ENCODE measurements around the gene SLC6A6.

SLC6A6 gene

DNA sequence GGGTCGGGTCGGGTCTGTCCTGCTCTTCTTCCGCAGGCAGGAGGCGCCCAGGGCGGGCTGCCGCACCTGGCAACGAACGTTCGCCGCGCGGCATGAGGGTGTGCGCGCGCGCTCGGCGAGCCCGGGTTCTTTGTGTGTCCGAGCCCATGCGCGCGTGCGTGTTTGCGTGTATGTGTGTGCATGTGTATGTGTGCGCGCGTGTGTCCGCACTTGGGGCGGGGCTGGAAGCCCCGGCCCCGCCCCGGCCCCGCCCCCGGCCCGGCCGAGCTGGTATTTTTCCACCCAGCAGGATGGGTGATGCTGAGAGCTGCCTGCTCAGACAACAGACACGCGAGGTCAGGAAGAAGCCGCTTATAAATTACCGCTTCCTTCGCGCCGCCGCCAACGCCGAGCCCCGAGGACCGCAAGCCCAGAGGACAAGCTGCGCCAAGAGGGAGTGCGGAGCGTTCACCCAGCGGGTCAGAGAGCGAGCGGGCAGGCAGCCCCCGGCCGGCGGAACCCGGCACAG lies at the start of gene SLC6A6:
TSS of gene SLC6A6 (plus strand) at position 303 of the 508 bp plus-strand sequence. CDS start 41,029 bp downstream, outside the sequence.
- DNase-seq (ENCODE audit: extremely low read depth in 1 of 2, low read depth in 1 of 2), result peak; percentile 87 to 88

DNA sequence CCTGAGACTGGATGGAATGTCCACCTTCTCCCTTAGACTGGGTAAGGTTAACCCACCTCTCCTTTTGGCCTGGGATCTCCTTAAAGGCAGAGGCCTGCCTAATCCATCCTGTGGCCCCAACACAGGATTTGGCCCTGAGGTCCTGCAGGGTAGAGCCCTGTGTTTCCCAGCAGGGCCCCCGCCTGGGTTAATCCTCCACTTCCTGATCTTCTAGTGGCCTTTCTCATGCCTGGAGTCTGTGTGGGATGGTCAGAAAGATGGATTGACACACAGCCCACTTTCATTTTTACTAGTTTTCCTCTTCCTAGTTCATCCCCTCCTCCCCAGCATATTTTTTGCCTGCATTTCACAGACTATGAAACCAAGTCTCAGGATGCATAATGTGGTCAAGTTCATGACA lies 48.9 kb upstream of the SLC6A6 start:
- no peak for DNase-seq (ENCODE audit: extremely low read depth in 1 of 2, low read depth in 1 of 2)

DNA sequence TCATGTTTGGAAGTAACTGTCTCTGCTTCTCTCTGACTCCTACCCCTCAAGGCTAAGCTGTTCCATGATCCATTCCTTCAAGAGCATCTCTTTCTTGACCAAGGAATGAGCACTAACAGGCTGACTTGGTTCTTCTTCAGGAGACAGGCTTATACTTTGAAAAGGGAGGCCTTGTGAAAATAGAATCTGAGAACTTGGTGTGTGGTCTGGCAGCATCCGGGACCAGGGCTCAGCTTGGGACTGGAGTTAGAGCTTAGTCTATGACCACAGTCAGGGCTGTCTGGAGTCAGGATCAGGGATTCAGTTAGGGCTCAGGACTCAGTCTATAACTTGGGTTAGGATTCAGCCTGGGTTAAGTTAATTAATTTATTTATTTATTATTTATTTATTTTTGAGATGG lies 44.9 kb upstream of the SLC6A6 start:
- DNase-seq (ENCODE audit: extremely low read depth in 1 of 2, low read depth in 1 of 2), result no peak

DNA sequence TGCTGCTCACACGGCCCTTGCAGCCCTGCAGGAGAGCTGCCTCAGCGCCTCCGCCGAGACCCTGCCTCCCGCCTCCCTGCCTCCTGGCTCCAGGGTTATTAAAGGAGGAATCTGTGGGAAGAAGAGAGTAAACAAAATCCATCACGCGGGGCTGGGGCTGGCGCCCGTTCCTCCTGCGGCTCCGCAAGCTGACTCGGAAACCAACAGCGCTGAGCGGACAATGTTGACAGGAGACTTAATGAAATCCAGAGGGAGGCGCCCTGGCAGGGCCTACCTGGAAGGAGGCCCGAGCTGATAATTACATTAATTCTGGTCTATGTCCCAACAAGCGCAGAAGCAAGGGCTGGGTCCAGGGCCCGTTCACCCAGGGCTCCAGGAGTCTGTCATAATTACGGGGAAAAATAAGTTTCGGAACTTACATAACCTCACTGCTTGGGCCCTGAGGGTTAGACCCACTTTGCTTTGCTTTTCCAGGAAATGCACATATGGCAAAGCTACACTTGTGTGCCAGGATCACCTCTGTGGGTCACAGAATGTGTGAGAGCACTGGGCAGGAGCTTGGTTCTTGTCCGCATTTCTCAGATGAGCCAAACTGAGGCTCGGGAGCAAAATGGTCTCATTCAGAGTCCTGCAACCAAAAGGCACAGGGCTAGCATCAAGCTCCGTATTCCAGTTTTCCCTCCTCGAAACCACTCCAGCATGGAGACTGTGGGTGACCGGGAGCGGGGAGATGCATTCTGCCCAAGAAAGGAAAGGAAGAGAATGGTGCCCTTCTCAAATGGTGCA lies 43.8 kb upstream of the SLC6A6 start:
- DNase-seq (ENCODE audit: extremely low read depth in 1 of 2, low read depth in 1 of 2), result no peak

DNA sequence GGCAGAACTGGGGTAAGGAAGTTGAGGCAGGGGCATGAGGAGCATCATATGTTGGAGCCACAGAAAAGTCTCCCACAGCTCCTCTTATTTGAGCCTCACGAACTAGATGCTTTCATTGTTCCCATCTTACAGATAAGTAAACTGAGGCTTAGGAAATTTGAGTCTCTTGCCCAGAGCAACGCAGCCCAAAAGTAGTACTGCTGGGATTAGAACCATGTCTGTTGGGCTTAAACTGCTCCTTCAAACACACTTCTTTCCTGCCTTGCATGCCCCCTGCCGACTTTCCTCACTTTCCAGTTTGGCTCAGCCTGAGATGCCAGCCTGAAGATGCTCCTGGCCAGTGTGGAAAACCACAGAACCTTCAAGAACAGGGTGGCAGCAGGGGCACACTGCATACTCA lies 43.1 kb upstream of the SLC6A6 start:
- DNase-seq (ENCODE audit: extremely low read depth in 1 of 2, low read depth in 1 of 2), result no peak

DNA sequence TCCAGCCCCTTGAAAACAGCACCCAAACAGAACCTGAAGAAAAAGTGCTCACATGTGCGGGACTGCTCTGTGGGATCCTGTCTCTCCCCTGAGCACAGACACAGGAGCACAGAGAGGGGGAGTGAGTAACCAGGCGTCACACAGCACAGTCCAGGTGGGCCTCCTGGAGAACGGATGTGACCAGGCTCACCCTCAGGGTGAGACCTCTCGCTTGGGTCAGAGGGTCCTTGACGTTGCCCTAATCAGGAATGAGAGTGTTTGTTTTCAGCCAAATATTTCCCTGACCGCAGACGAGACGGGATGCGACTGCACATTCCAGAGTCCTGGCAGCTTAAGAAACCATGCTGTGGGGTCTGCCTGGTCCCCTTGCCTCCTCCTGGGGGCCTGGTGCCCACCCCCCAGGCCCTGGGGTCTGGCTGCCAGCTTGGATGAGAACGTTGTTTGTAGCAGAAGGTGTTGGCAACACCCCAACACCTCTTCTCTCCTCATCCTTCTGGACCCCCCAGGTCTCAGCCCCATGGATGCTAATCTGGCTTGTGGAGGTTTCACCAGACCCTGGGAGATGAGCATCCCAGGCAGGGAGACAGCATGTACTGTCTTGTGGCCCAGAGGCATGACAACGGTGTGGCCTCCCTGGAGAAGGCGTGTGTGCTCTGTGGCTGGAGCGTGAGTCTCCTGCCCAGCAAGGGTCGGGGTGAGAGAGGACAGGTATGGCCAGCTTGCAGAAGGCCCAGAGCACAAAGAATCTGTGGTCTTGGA lies 42.1 kb upstream of the SLC6A6 start:
- DNase-seq (ENCODE audit: extremely low read depth in 1 of 2, low read depth in 1 of 2), result no peak

DNA sequence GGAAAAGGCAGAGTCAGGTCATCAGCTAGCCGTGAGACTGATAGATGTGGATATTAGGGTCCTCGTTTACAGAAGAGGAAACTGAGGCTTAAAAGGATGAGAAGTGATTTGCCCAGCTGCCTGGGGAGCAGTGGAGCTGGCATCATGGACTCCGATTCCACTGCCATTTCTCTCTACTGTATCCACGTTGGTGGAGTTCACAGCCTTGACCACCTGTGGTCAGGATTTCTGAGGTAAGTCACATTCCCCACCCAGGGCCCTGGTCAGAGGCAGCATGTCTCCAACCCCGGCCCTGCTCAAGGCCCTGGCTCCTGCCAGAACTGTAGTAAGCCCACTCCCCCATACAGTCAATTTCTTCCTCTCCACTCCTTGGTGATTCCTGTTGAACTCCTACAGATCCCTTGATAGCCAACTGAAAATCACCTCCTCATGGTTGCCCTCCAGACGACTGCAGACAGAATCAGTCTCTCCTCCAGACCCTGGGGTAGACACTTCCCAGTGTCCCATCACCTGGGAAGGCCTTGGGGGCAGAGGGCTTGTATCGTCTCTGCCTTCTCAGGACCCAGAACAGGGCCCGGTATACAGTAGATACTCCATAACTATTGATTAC lies 41.2 kb upstream of the SLC6A6 start:
- no peak for DNase-seq (ENCODE audit: extremely low read depth in 1 of 2, low read depth in 1 of 2)

DNA sequence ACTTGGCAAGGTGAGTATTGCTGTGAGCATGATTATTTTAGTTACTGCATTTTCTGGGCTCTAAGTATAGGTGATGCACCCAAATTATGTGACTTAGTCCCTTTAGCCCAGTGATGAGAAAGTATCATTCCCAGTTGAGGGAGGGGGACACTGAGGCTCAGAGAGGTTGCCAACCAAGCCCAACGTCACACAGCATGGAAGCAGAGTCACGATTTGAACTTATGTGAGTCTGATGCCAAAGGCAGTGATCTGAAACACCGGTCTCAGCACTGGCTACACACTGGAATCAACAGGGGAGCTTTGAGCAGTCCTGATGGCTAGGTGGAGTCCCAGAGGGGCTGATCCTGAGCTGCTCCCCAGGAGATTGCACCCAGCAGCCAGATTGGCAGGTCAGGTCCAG lies 39.5 kb upstream of the SLC6A6 start:
- no peak for DNase-seq (ENCODE audit: extremely low read depth in 1 of 2, low read depth in 1 of 2)

DNA sequence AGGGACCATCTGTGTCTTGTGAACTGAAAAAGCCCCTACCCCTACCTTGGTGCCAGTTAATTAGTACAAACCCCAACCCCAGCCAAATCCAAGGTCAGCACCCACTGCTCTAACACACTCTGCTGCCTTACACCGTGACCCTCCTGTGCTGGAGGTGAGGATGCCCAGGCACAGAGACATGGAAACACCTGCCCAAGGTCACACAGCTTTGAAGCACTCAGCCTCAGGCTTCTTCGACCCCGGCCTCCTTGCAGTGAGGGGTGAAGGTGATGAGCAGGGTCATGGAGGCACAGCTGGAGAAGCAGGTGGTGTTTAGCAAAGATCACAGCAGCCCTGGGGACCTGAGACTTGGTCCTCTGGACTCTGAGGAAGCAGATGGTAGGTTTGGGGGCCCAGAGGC lies 39.0 kb upstream of the SLC6A6 start:
- no peak for DNase-seq (ENCODE audit: extremely low read depth in 1 of 2, low read depth in 1 of 2)

DNA sequence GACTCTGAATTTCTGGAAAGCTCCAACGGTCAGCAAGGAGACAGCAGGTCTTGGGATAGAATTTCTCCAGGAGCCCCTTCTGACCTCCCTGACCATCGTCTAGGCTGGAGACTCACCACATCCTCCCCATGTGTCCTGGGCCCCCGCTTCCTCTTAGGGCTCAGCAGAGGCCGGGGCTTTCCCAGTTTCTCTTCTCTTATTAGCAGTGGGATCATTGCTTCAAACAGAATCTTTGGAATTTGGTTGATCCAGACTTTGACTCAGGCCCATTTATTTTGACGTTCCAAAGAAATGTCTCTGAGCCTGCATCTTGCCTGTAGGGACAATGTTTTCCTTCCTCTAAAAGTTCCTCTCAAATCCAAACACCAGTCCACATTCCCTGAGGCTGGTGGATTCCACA lies 38.4 kb upstream of the SLC6A6 start:
- DNase-seq (ENCODE audit: extremely low read depth in 1 of 2, low read depth in 1 of 2), result no peak

DNA sequence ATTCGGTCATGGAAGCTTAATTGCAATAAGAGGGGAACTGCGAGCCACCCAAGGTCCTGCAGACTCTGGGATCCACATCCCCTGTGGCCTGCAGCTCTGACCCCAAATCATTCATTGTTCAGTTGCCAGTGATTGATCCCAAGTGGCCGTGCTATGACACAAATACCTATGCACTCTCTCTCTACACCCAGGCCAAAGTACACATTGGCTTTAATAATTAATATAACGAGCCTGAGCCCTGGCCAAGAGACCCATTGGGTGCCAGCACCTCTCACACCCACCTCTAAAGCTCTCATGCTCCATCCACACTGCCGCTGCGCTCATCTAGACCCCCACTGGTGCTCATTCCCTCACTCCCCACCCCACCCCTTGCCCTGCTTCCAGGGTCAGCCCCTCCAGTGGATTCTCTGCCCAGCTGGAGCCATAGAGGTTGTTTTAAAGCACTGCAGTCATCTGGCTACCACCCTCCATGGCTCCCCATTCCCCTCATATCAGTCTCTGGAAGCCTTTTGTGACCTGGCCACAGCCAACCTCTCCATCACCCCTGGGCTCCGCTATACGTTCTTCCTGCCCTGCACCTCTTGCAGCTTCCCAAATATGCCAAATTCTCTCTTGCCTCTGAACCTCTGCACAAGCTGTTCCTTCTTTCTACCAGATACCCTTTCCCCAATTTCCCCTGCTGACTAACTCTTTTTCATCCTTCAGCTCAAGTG lies 37.7 kb upstream of the SLC6A6 start:
- no peak for DNase-seq (ENCODE audit: extremely low read depth in 1 of 2, low read depth in 1 of 2)

DNA sequence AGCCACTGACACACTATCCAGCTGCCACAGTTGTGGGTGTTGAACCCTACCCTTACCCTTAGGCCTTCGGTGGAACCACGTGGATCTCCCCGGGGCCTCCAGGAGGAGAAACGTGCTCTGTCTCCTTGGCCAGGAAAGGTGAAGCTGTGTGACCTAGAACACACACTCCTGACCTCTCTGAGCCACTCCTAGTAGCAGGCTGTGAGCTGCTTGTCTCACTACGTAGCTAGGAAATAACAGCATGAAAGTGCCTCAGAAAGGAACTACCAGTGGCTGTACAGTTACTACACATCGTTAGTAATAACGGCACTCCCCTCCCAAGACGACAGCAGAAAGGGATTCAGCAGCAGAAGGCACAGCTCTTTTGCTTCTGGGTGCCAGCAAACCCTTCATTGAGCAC lies 36.2 kb upstream of the SLC6A6 start:
- DNase-seq (ENCODE audit: extremely low read depth in 1 of 2, low read depth in 1 of 2), result no peak

DNA sequence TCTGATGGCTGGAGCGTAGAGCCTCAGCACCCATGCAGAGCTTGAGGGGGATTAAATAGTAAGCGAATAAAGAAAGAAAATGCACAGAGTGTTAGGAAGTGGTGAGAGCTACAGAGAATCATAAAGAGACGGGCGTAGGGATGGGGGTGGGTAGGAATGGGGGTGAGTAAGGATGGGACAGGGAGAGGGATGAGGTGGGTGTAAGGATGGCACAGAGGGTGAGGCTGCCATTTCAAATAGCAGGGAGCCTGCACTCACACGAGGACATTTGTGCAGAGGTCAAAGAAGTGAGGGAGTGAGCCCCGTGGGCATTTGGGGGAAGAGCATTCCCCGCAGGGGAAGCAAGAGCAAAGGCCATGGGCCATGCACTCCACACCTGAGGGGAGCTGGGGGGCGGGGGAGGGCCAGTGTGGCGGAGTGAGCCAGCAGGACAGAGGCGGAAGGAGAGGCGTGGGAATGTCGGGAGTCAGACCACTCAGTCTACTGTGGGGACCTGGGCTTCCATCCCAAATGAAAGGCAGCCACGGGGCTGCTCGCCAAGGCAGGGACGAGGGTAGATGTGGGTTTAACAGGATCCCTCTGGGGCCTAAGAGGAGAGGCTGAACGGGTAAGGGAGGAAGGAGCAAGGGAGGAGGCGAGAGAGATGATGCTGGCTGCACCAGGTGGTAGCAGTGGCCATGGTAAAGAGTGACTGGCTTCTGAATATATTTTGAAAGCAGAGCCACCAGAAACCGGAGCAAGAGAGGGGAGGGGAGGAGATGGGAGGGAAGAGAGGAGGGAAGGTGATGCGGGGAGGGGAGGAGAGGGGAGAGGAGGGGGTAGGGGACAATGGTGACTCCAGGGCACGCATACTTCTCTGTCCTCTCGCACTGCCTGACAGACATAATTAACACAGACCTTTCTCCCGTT lies 35.2 kb upstream of the SLC6A6 start:
- no peak for DNase-seq (ENCODE audit: extremely low read depth in 1 of 2, low read depth in 1 of 2)

DNA sequence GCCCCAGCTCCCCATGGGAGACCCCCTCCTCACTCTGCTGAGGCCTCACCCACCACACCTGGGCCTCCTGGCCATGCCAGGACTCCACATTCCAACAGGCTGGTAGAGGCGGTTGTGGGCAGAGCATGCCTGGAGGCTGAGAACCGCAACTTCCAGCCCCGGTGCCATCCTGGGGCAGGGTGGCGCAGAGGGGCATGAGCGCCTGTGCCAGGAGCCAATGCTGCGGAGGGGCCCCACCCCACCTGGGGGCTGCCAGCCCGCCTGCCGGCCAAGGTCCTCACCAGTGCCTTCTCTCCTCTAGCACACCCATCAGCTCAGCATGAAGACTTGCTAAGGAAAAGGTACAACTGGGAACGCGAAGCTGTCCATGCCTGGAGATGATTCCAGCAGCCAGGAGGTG lies 34.3 kb upstream of the SLC6A6 start:
- DNase-seq (ENCODE audit: extremely low read depth in 1 of 2, low read depth in 1 of 2), result no peak

DNA sequence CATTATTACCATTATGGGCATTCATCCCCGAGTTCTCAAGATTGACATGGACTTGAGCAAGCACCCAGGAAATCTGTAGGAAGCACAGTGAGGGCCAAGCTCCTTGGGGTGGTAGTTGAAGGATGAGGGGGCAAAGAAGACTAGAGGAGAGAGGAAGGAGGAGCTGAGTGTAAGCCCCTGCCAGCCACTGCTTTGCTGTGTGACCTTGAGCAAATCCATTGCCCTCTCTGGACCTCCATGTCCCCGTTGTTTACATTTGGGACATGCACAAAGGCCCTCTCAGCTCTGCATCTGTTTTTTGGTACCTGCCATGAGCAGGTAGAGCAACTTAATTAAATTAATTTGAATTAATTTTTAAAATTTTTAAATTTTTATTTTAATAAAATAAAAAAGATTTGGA lies 33.5 kb upstream of the SLC6A6 start:
- DNase-seq (ENCODE audit: extremely low read depth in 1 of 2, low read depth in 1 of 2), result no peak

DNA sequence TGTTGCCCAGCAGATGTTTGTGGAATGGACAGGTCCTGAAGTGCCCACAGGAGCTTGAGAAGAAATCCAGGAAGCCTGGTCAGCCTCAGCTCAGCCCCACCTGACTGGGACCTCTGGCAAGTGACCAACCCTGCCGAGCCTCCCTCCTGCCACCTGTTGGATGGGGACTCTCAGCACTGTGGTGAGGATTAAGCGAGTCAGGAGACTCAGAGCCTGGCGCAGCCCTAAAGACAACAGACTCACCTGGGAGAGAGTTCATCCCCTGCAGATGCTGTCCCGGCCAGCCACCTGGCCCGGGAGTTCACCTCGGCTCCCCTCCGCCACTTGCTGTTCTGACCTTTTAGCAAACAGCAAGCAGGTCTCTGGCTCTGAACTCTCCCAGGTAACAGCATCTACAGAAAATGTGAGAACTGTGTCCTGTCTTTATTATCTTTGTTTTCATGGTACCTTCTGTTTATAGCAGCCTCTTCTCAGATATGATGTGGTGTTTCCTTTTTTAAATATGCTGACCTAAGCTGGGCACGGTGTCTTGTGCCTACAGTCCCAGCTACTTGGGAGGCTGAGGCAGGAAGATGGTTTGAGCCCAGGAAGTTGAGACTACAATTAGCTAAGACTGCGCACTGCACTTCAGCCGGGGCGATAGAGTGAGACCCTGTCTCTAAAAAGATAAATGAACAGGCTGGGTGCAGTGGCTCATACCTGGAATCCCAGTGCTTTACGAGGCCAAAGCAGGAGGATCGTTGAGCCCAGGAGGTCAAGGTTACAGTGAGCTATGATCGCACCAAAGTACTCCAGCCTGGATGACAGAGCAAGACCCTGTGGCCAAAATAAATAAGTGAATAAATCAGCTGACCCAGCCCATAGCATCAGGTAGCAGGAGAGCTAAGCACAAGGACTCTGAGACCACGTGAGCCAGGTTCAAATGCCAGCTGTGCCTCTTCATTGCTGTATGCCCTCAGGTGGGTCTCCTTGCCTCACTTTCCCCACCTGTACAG lies 32.4 kb upstream of the SLC6A6 start:
- DNase-seq (ENCODE audit: extremely low read depth in 1 of 2, low read depth in 1 of 2), result no peak

DNA sequence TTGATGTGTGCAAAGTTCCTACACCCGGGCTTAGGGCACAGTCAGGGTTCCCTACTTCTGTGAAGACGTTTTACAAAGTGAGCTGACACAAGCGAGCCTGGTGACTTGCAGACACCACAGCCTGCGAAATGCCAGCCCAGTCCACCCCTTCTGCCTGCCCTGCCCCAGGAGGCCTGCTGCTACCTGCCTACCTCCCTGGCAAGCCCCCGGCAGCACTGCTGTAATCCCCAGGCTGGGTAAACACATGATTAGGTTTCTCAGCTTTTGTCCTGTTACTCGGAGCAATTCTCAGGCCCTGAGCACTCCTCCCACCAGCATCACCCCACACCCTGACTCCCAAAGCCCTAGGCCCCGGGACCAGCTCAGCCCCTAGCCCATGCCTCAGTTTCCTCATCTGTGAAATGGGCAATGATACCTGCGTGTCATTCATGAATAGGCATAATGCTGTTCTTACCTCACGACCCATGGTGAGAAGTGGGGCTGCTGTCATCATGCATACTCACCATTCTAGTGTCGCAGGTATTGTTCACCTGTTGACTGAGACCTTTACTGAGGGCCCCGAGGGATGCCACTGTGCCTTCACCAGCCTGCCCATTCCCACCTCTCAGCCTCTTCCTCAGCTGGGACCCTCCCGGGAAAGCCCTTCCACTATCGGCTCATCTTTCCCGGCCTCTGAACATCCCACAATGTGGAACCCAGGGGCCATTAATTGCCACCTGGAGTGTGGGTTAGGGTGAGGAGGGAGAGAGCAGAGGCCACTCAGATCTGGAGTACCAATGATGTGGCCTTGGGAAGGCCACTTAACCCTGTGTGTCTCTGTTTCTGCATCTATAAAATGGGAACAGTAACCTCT lies 31.5 kb upstream of the SLC6A6 start:
- DNase-seq (ENCODE audit: extremely low read depth in 1 of 2, low read depth in 1 of 2), result no peak

All from stimulated activated CD8-positive, alpha-beta memory T cell treated with anti-CD3 and anti-CD28 coated beads, Interleukin-7, amount 100 ng/mL, for 48 hours (primary cell).